Gastroesophageal sphincter (tissue), 4 donors: ENCODE results near the gene ROR2. TPM values are rescaled to one million over a fixed set of nuclear protein-coding genes. Genes with fewer than 3 reads are reported as not detected.
"Not testable (repeated sequence)": the region's sequence is repeated elsewhere in the genome, so short reads cannot be mapped to it uniquely, and the experiment has no call there.

Experiments used
- ATAC-seq: fragments of 150-250 bp; one replicate; pipeline ENCODE4 v1.9.1; 2016; ENCODE audit warnings: mild to moderate bottlenecking, moderate library complexity
- H3K27ac ChIP-seq, 4 donors: fragments of 200-600 bp; sonication (generic) in 3 of 4; 1 replicate in 3 of 4; 2 replicates in 1 of 4; pipeline ENCODE4 v1.5.1; 2016 to 2019
- H3K27me3 ChIP-seq: fragments of 200-600 bp; sonication (generic); one replicate; pipeline ENCODE4 v1.5.1; 2019
- H3K36me3 ChIP-seq, 2 donors: fragments of 200-600 bp; sonication (generic); one replicate each; pipeline ENCODE4 v1.5.1; 2019; ENCODE audit warnings: control low read depth in 1 of 2
- H3K4me1 ChIP-seq, 3 donors: fragments of 200-600 bp; sonication (generic); 1 replicate in 2 of 3; 2 replicates in 1 of 3; pipeline ENCODE4 v1.5.1; 2016 to 2019; ENCODE audit warnings: control low read depth in 2 of 3
- H3K4me3 ChIP-seq, 2 donors: fragments of 200-600 bp; sonication (generic); one replicate each; pipeline ENCODE4 v1.5.1; 2019; ENCODE audit warnings: mild to moderate bottlenecking in 1 of 2, moderate library complexity in 1 of 2
- H3K9me3 ChIP-seq, 3 donors: fragments of 200-600 bp; sonication (generic); one replicate each; pipeline ENCODE4 v1.5.1; 2017 to 2019; ENCODE audit warnings: control low read depth in 2 of 3
- EP300 ChIP-seq: sonication (generic); formaldehyde crosslinking; IDR thresholded peaks from one replicate; pipeline ENCODE4 v1.6.1; 2017; ENCODE audit warnings: antibody characterized with exemption, mild to moderate bottlenecking
- POLR2A ChIP-seq, 2 donors: fragments of 450-650 bp; IDR thresholded peaks; one replicate each; pipeline ENCODE4 v1.6.1; 2017; ENCODE audit warnings: antibody characterized with exemption in 2 of 2, mild to moderate bottlenecking in 2 of 2, moderate library complexity in 1 of 2
- POLR2AphosphoS5 ChIP-seq: sonication (generic); formaldehyde crosslinking; IDR thresholded peaks from one replicate; pipeline ENCODE4 v1.6.1; 2017; ENCODE audit warnings: antibody characterized with exemption
- WGBS, 2 donors: methylation state at CpG; one replicate each; pipeline ENCODE4 v1.1.5; 2018; ENCODE audit warnings: low coverage in 1 of 2; 5-methylcytosine and 5-hydroxymethylcytosine counted together
- total RNA-seq, 4 donors: library from RNA; depleted of rRNA; stranded (reverse); fragments of >200 nt; gene quantifications; one replicate each; pipeline ENCODE4 v1.1.0, GENCODE V29; 2016
- TF ChIP-seq, protein P1 (sequence below), 4 experiments: fragments of 200-600 bp in 2 of 4; fragments of 450-650 bp in 2 of 4; sonication (generic) in 1 of 4; IDR thresholded peaks; one replicate each; pipeline ENCODE4 v1.5.1; 2017 to 2019; ENCODE audit warnings: antibody characterized with exemption in 4 of 4, mild to moderate bottlenecking in 2 of 4, moderate library complexity in 2 of 4

Gene ROR2
- total RNA-seq, 4 donors from 2014 or later, result 40.8 to 69.1 (median 63.2) TPM

DNA sequence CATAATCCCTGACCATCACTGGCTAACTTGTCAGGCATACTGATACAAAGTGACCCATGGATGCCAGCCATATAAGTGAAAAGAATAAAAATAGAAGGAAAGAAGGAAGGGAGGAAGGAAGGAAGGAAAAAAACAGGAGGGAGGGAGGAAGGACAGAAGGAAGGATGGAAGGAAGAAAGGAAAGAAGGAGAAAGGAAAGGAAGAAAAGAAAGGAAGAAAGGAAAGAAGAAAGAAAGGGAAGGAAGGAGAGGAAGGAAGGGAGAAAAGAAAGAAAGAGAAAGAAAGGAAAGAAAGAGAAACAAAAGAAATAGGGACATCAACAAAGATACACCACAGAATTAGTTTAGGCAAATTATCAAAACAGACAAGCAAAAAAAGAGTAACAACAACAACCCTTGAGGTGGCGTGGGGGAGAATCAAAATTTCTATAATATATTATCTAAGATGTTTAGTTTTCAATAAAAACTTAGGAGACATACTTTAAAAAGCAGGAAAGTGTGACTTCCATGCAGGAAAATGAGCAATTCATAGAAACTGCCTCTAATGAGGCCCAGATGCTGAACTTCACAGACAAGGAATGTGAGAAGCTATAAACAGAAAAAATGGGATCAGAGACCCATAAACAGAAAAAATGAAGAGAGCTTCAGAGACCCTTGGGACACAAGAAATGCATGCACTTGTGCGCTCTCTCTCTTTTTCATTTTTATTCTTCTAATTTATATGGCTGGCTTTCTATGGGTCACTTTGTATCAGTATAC lies 430.3 kb downstream of the ROR2 start:
- H3K27ac ChIP-seq, result no peak overlapping the region
- H3K27me3 ChIP-seq, result no peaks in the 10 kb centered on the region
- no peaks in the 10 kb centered on the region for H3K4me1 ChIP-seq
- peaks cover 0 to 6% (median 0%) of the 10 kb centered on the region in 3 donors for H3K9me3 ChIP-seq
- WGBS, 2 donors, result 84 to 93% methylated on average over 2 of the region's 2 CpGs
- no peak overlapping the region for H3K4me3 ChIP-seq
- ATAC-seq, result no peak
- TF ChIP-seq POLR2AphosphoS5, result no peak
- TF ChIP-seq, protein P1, sequence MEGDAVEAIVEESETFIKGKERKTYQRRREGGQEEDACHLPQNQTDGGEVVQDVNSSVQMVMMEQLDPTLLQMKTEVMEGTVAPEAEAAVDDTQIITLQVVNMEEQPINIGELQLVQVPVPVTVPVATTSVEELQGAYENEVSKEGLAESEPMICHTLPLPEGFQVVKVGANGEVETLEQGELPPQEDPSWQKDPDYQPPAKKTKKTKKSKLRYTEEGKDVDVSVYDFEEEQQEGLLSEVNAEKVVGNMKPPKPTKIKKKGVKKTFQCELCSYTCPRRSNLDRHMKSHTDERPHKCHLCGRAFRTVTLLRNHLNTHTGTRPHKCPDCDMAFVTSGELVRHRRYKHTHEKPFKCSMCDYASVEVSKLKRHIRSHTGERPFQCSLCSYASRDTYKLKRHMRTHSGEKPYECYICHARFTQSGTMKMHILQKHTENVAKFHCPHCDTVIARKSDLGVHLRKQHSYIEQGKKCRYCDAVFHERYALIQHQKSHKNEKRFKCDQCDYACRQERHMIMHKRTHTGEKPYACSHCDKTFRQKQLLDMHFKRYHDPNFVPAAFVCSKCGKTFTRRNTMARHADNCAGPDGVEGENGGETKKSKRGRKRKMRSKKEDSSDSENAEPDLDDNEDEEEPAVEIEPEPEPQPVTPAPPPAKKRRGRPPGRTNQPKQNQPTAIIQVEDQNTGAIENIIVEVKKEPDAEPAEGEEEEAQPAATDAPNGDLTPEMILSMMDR (IDR thresholded peaks at IDR 0.05), result no peak
- no peaks in the 10 kb centered on the region for H3K36me3 ChIP-seq

DNA sequence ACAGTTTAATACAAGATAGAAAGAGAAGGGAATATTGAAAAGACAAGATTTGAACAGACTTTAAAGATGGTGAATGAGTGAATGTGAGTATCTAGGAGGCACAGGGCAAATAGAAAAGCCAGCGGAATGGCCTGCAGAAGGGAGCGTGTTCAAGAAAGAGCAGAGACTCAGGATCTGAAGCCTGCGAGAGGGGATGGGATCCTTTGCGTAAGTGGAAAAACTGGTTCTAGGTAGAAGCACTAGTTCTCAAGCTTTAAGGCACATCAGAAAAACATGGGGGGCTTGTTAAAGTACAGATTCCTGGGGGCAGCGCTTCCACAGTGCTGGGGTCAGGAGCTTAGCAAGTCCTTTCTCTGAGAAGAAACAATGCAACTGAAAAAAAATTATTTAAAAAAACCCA lies 431.6 kb downstream of the ROR2 start:
- Histone ChIP-seq H3K4me1 (no peaks in the 10 kb centered on the region), H3K27ac (no peak overlapping the region), H3K36me3 (no peaks in the 10 kb centered on the region), H3K9me3 (no peaks in the 10 kb centered on the region), H3K4me3 (no peak overlapping the region), H3K27me3 (no peaks in the 10 kb centered on the region)
- no peak for ATAC-seq
- no peak for TF ChIP-seq EP300
- no peak for TF ChIP-seq POLR2AphosphoS5
- TF ChIP-seq, protein P1 (IDR thresholded peaks at IDR 0.05), result no peak
- TF ChIP-seq POLR2A (IDR thresholded peaks at IDR 0.05), result no peak
- WGBS, 2 donors, result 89 to 100% methylated on average over 4 to 5 of the region's 5 CpGs

DNA sequence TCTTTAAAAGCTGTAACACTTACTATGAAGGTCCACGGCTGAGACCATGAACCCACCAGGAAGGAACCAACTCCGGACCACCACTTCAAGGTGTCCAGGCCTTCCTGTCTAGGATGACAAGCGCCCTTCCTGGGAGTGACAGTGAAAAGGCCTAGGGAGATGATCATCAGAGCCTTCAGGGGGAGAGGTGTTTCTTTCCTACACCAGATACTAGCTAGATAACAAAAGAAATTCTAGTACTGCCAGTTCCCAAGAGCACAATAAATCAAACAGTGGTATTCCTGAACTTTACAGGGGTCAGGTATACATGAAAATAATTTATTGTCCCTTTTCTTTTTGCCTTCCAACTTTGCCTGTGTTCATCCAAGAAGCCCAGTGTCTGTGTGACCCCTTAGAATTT lies 432.2 kb downstream of the ROR2 start:
- no peaks in the 10 kb centered on the region for H3K27me3 ChIP-seq
- ATAC-seq, result no peak
- no peaks in the 10 kb centered on the region for H3K36me3 ChIP-seq
- TF ChIP-seq POLR2A (IDR thresholded peaks at IDR 0.05), result no peak
- TF ChIP-seq EP300, result no peak
- TF ChIP-seq POLR2AphosphoS5, result no peak
- TF ChIP-seq, protein P1 (IDR thresholded peaks at IDR 0.05), result no peak
- H3K4me3 ChIP-seq, result no peak overlapping the region
- no peak overlapping the region for H3K27ac ChIP-seq
- 100% methylated on average over 1 of the region's 3 CpGs; no CpG with 5 or more reads in 1 of the 2 donors for WGBS, 2 donors
- no peaks in the 10 kb centered on the region for H3K4me1 ChIP-seq
- no peaks in the 10 kb centered on the region for H3K9me3 ChIP-seq

DNA sequence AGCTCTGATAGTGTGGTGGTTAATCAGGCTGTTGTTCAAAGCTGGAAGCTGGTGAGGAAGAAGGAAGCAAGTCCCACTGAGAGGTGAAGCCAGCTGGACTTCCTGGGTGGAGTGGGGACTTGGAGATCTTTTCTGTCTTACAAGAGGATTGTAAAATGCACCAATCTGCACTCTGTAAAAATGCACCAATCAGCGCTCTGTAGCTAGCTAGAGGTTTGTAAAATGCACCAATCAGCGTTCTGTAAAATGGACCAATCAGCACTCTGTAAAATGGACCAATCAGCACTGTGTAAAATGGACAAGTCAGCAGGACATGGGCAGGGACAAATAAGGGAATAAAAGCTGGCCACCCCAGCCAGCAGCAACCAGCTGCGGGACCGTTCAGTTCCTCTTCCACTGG lies 432.7 kb downstream of the ROR2 start:
- H3K36me3 ChIP-seq, H3K4me3 ChIP-seq, H3K27ac ChIP-seq, ATAC-seq, H3K4me1 ChIP-seq, H3K9me3 ChIP-seq, H3K27me3 ChIP-seq: not testable (repeated sequence)
- 82 to 85% methylated on average over 3 to 4 of the region's 4 CpGs for WGBS, 2 donors

DNA sequence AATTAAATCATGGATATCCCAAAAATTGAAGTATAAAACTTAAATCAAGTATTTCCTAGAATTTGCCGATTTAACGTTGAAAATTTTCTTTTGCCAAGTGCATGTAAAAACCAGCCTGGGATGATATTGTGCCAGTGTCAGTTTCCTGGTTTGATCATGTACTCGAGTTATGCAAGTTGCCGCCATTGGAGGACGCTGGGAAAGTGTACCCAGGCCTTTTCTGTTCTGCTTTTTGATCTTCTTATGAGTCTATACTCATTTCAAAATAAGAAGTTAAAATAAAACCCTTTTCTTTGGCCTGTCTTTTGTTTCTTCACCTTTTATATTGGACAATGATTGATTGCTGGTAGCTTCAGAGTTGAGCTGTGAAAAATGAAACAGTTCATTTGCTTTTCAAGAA lies 433.3 kb downstream of the ROR2 start:
- H3K9me3 ChIP-seq, result no peaks in the 10 kb centered on the region
- no peaks in the 10 kb centered on the region for H3K27me3 ChIP-seq
- 98% methylated on average over 5 of the region's 5 CpGs for WGBS, 2 donors
- no peaks in the 10 kb centered on the region for H3K4me1 ChIP-seq
- TF ChIP-seq, protein P1 (IDR thresholded peaks at IDR 0.05), result no peak
- no peak for TF ChIP-seq POLR2A (IDR thresholded peaks at IDR 0.05)
- H3K36me3 ChIP-seq, result no peaks in the 10 kb centered on the region
- ATAC-seq, result no peak
- no peak overlapping the region for H3K4me3 ChIP-seq
- no peak overlapping the region for H3K27ac ChIP-seq
